ENCODE measurements around the gene SUFU.

- TF ChIP-seq ELF4 (IDR thresholded peaks at IDR 0.05) = no peak
- TF ChIP-seq NFRKB (IDR thresholded peaks at IDR 0.05) = no peak
- no peak for TF ChIP-seq FOXK2 (IDR thresholded peaks at IDR 0.05)
Measured at GRCh38 chr10:102682981-102683380, 179.2 kb downstream of the SUFU start.
